GM12891 (cell line): ENCODE measurements around the gene FANCC.

Experiments used
- POLR2A ChIP-seq: IDR thresholded peaks from 2 replicates; pipeline ENCODE4 v1.6.1; 2011; ENCODE audit warnings: low read depth, low read length, control low read depth
- POLR2AphosphoS5 ChIP-seq: IDR thresholded peaks from 2 replicates; pipeline ENCODE4 v1.6.1; 2011; ENCODE audit warnings: low read depth, low read length, control low read depth
- TAF1 ChIP-seq: IDR thresholded peaks from 2 replicates; pipeline ENCODE4 v1.6.1; 2011; ENCODE audit warnings: low read depth, low read length, control low read depth

GRCh38 chr9:95104581-95104960 lies 212.9 kb downstream of the FANCC start:
- TF ChIP-seq POLR2AphosphoS5 (no peak), POLR2A (no peak), TAF1 (no peak)
